ENCODE data around the gene RNF39. TPM values are rescaled to one million over a fixed set of nuclear protein-coding genes. Genes with fewer than 3 reads are reported as not detected.

Gene RNF39
- polyA plus RNA-seq, 3 donors from 2014 or later = not detected

GRCh38 chr6:30062471-30063178 is 12.9 kb downstream of the RNF39 start:
- Mint-ChIP-seq H3K36me3 (peaks cover 6 to 16% (median 7%) of the 10 kb centered on the region in 3 donors), H3K9me3 (no peaks in the 10 kb centered on the region), H3K27me3 (ENCODE audit: low read depth in 3 of 3) (peaks cover 6 to 20% (median 14%) of the 10 kb centered on the region in 3 donors), H3K4me1 (peaks cover 49 to 70% of the 10 kb centered on the region in 2 donors), H3K4me3 (peak overlapping the region; percentile 94 to 99 (median 96)), H3K27ac (peak overlapping the region; percentile 96 to 100 (median 99))
- no peak for DNase-seq

GRCh38 chr6:30061858-30062458 is 13.6 kb downstream of the RNF39 start:
- Mint-ChIP-seq H3K4me1 (peaks cover 44 to 64% of the 10 kb centered on the region in 2 donors), H3K27ac (peak overlapping the region; percentile 96 to 100 (median 99)), H3K4me3 (peak overlapping the region; percentile 94 to 99 (median 96)), H3K27me3 (ENCODE audit: low read depth in 3 of 3) (peaks cover 5 to 15% (median 13%) of the 10 kb centered on the region in 3 donors), H3K9me3 (no peaks in the 10 kb centered on the region), H3K36me3 (peaks cover 9 to 13% (median 11%) of the 10 kb centered on the region in 3 donors)
- DNase-seq = peak; percentile 64 to 72 (median 70)

- H3K9me3 Mint-ChIP-seq = no peaks in the 10 kb centered on the region
- H3K4me1 Mint-ChIP-seq = peaks cover 38 to 57% of the 10 kb centered on the region in 2 donors
- peak within 1 kb of the TSS; percentile 96 to 100 (median 99) for H3K27ac Mint-ChIP-seq
- peaks cover 11 to 14% (median 12%) of the 10 kb centered on the region in 3 donors for H3K36me3 Mint-ChIP-seq
- peak within 1 kb of the TSS; percentile 94 to 99 (median 96) for H3K4me3 Mint-ChIP-seq
- H3K27me3 Mint-ChIP-seq (ENCODE audit: low read depth in 3 of 3) = peaks cover 3 to 10% (median 8%) of the 10 kb centered on the region in 3 donors
- DNase-seq = peak; percentile 84 to 90 (median 88)
Observed at GRCh38 chr6:30061092-30061857, 14.3 kb downstream of the RNF39 start, which contains the start of gene POLR1H. Gene POLR1H, plus strand, starts transcription at chr6:30061265. Its CDS starts 260 bp downstream, at chr6:30061525.

- Mint-ChIP-seq H3K4me1 (peaks cover 31 to 50% of the 10 kb centered on the region in 2 donors), H3K36me3 (peaks cover 11 to 19% (median 12%) of the 10 kb centered on the region in 3 donors), H3K27ac (peak overlapping the region; percentile 96 to 100 (median 99)), H3K27me3 (ENCODE audit: low read depth in 3 of 3) (peaks cover 3 to 10% (median 8%) of the 10 kb centered on the region in 3 donors), H3K9me3 (no peaks in the 10 kb centered on the region), H3K4me3 (peak overlapping the region; percentile 94 to 99 (median 96))
- no peak for DNase-seq
Observed at GRCh38 chr6:30060606-30061091, 14.9 kb downstream of the RNF39 start.

GRCh38 chr6:30055513-30055912 is 20.1 kb downstream of the RNF39 start:
- no peak for DNase-seq
- Mint-ChIP-seq H3K9me3 (no peaks in the 10 kb centered on the region), H3K4me1 (peaks cover 8 to 13% of the 10 kb centered on the region in 2 donors), H3K4me3 (no peak overlapping the region), H3K36me3 (peaks cover 9 to 13% (median 12%) of the 10 kb centered on the region in 3 donors), H3K27me3 (ENCODE audit: low read depth in 3 of 3) (no peaks in the 10 kb centered on the region), H3K27ac (no peak overlapping the region)

- no peak overlapping the region for H3K4me3 Mint-ChIP-seq
- no peaks in the 10 kb centered on the region for H3K9me3 Mint-ChIP-seq
- peak overlapping the region in 1 of 6 donors; percentile 22 for H3K27ac Mint-ChIP-seq
- peaks cover 9 to 13% (median 12%) of the 10 kb centered on the region in 3 donors for H3K36me3 Mint-ChIP-seq
- H3K27me3 Mint-ChIP-seq (ENCODE audit: low read depth in 3 of 3) = no peaks in the 10 kb centered on the region
- DNase-seq = no peak
- no peaks in the 10 kb centered on the region for H3K4me1 Mint-ChIP-seq
Observed at GRCh38 chr6:30053682-30054081, 21.9 kb downstream of the RNF39 start.

- no peak overlapping the region for H3K4me3 Mint-ChIP-seq
- H3K27me3 Mint-ChIP-seq (ENCODE audit: low read depth in 3 of 3) = no peaks in the 10 kb centered on the region
- H3K27ac Mint-ChIP-seq = no peak overlapping the region
- no peak for DNase-seq
- peaks cover 3 to 6% of the 10 kb centered on the region in 2 donors for H3K4me1 Mint-ChIP-seq
- peaks cover 0 to 5% (median 5%) of the 10 kb centered on the region in 3 donors for H3K36me3 Mint-ChIP-seq
- H3K9me3 Mint-ChIP-seq = no peaks in the 10 kb centered on the region
Observed at GRCh38 chr6:30047220-30047619, 28.3 kb downstream of the RNF39 start.

- Mint-ChIP-seq H3K4me3 (no peak overlapping the region), H3K27ac (no peak overlapping the region), H3K36me3 (peaks cover 0 to 6% (median 5%) of the 10 kb centered on the region in 3 donors), H3K27me3 (ENCODE audit: low read depth in 3 of 3) (no peaks in the 10 kb centered on the region), H3K4me1 (peaks cover 3 to 6% of the 10 kb centered on the region in 2 donors), H3K9me3 (no peaks in the 10 kb centered on the region)
- no peak for DNase-seq
Observed at GRCh38 chr6:30044630-30045029, 30.9 kb downstream of the RNF39 start.

- Mint-ChIP-seq H3K9me3 (no peaks in the 10 kb centered on the region), H3K36me3 (peaks cover 0 to 6% (median 5%) of the 10 kb centered on the region in 3 donors), H3K27me3 (ENCODE audit: low read depth in 3 of 3) (no peaks in the 10 kb centered on the region), H3K4me1 (peaks cover 3 to 6% of the 10 kb centered on the region in 2 donors), H3K4me3 (no peak overlapping the region), H3K27ac (no peak overlapping the region)
- no peak for DNase-seq
Observed at GRCh38 chr6:30043744-30044143, 31.8 kb downstream of the RNF39 start.

GRCh38 chr6:30042914-30043313 is 32.7 kb downstream of the RNF39 start:
- H3K4me1 Mint-ChIP-seq = peaks cover 3 to 6% of the 10 kb centered on the region in 2 donors
- H3K27ac Mint-ChIP-seq = peak overlapping the region in 2 of 6 donors; percentile 12 to 36
- no peaks in the 10 kb centered on the region for H3K27me3 Mint-ChIP-seq (ENCODE audit: low read depth in 3 of 3)
- H3K4me3 Mint-ChIP-seq = no peak overlapping the region
- no peak for DNase-seq
- peaks cover 0 to 6% (median 5%) of the 10 kb centered on the region in 3 donors for H3K36me3 Mint-ChIP-seq
- no peaks in the 10 kb centered on the region for H3K9me3 Mint-ChIP-seq

GRCh38 chr6:30042476-30042875 is 33.1 kb downstream of the RNF39 start:
- H3K27ac Mint-ChIP-seq = peak overlapping the region in 1 of 6 donors; percentile 4
- no peak overlapping the region for H3K4me3 Mint-ChIP-seq
- DNase-seq = no peak
- H3K9me3 Mint-ChIP-seq = no peaks in the 10 kb centered on the region
- H3K4me1 Mint-ChIP-seq = peaks cover 3 to 6% of the 10 kb centered on the region in 2 donors
- peaks cover 0 to 6% (median 5%) of the 10 kb centered on the region in 3 donors for H3K36me3 Mint-ChIP-seq
- H3K27me3 Mint-ChIP-seq (ENCODE audit: low read depth in 3 of 3) = no peaks in the 10 kb centered on the region

- no peaks in the 10 kb centered on the region for H3K9me3 Mint-ChIP-seq
- DNase-seq = no peak
Observed at GRCh38 chr6:30041821-30042220, 33.7 kb downstream of the RNF39 start.

GRCh38 chr6:30041221-30041620 is 34.3 kb downstream of the RNF39 start:
- Mint-ChIP-seq H3K9me3 (no peaks in the 10 kb centered on the region), H3K27ac (no peak overlapping the region), H3K4me1 (peaks cover 3 to 6% of the 10 kb centered on the region in 2 donors)

More at GRCh38 chr6:30041821-30042220, 33.7 kb downstream of the RNF39 start:
- peaks cover 0 to 6% (median 5%) of the 10 kb centered on the region in 3 donors for H3K36me3 Mint-ChIP-seq
- peaks cover 3 to 6% of the 10 kb centered on the region in 2 donors for H3K4me1 Mint-ChIP-seq
- no peak overlapping the region for H3K27ac Mint-ChIP-seq
- H3K4me3 Mint-ChIP-seq = no peak overlapping the region
- no peaks in the 10 kb centered on the region for H3K27me3 Mint-ChIP-seq (ENCODE audit: low read depth in 3 of 3)

More at GRCh38 chr6:30041221-30041620, 34.3 kb downstream of the RNF39 start:
- Mint-ChIP-seq H3K36me3 (peaks cover 0 to 6% (median 5%) of the 10 kb centered on the region in 3 donors), H3K27me3 (ENCODE audit: low read depth in 3 of 3) (no peaks in the 10 kb centered on the region), H3K4me3 (no peak overlapping the region)
- no peak for DNase-seq

Data from immature natural killer cell (primary cell).